ENCODE results near the gene NOL4L.

NOL4L gene, protein sequence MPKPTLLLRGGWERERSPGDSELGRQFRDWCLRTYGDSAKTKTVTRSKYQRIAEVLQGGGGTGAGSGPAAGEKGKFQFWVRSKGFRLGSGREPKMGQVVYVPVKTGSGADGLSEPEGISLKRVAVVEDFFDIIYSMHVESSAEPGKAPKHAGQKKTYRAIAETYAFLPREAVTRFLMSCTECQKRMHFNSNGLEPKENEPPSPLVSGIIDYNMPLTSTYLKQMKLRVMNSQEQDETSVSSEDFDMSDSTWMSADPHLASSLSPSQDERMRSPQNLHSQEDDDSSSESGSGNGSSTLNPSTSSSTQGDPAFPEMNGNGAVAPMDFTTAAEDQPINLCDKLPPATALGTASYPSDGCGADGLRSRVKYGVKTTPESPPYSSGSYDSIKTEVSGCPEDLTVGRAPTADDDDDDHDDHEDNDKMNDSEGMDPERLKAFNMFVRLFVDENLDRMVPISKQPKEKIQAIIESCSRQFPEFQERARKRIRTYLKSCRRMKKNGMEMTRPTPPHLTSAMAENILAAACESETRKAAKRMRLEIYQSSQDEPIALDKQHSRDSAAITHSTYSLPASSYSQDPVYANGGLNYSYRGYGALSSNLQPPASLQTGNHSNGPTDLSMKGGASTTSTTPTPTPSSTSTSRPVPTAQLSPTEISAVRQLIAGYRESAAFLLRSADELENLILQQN

DNA sequence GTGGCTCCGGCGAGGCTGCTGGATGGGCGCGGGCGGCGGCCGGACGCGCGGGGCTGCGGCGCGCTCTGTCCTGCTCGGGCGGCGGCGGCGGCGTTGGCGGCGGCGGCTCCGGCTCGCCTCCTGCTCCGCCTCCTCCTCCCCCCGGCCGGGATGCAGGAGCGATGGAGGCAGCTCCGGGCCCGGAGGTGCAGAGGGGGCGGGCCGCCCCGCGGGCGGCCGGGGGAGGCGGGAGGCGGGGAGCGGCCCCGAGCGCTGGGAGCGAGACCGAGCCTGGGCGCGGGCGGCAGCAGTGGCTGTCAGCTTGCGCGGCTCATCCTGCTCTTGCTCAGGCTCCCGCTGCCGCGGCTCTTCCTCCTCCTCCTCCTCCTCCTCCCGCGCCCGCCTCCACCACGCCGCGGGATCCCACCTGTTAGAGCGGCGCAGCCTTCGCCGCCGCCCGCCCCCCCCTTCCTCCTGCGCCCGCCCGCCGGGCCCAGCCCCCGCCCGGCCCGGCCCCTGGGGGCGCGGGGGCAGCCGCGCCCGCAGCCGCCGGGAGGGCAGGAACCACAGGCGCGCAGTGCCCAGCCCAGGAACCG is at the start of gene NOL4L:
Gene NOL4L, minus strand, starts transcription at position 323 of the 575 bp plus-strand sequence. CDS start 443 bp downstream, outside the sequence.
- DNase-seq = peak; percentile 79

DNA sequence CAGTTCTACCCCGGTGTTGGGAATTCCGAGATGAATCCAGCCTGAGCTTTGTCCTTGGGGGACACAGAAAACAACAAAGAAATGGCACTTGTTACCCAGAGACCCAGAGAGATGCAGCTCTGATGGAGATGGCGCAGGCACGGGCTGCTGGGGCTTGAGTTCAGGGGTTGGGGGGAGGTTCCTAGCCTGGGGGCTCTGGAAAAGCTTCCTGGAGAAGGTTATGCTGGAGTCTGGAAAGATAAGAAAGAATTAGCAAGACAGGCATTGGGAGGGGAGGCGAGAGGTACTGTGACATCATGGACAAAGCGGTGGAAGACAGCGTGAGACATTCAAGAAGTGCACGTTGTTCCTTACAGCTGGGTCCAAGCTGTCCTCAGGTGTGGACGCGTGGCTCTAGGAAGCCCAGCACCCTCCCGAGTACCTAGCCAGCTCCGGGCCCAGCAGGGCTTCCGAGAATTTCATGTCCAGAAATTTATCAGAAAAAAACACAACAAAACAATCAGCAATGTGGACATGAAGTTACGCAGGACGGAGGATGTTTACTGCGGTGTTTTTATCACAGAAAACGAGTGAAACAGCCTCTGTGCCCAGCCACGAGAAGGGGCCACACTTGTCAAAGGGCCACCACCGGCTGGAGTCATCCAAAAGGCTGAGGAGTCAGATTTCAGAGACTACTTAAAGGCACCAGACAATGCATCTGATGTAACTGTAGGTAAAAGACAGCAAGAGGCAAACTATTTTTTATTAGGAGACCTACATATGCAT is 49.1 kb upstream of the NOL4L start:
- no peak for DNase-seq

DNA sequence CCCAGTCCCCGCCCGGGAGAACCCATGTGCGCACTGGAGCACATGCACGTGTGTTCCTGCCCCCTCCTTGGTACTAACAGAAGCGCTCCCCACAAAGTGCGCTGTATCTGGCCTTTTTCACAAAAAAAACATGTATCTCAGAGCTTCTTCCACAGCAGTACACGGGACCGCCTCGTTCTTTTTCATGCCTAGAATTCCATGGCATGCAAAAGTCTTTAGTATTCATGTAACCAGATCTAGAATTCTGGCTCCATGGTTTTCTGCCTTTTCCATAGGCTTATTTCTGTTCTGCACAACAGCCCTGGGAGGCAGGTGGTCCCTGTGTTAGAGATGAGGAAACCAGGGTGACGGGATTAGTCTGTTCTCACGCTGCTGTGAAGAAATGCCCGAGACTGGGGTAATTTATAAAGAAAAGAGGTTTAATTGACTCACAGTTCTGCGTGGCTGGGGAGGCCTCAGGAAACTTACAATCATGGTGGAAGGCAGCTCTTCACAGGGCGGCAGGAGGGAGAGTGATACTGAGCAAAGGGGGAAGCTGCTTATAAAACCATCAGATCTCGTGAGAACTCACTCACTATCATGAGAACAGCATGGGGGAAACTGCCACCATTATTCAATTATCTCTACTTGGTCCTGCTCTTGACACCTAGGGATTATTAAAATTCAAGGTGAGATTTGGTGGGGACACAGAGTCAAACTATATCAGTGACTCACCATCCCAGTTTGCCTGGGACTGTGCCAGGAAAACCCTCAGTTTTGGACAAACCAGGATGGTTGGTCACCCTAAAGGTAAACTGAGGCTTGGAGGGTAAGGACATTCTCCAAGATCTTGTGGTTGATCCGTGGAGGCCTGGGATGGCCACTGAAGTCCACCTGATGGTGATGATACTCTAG is 47.6 kb upstream of the NOL4L start:
- DNase-seq = no peak

DNA sequence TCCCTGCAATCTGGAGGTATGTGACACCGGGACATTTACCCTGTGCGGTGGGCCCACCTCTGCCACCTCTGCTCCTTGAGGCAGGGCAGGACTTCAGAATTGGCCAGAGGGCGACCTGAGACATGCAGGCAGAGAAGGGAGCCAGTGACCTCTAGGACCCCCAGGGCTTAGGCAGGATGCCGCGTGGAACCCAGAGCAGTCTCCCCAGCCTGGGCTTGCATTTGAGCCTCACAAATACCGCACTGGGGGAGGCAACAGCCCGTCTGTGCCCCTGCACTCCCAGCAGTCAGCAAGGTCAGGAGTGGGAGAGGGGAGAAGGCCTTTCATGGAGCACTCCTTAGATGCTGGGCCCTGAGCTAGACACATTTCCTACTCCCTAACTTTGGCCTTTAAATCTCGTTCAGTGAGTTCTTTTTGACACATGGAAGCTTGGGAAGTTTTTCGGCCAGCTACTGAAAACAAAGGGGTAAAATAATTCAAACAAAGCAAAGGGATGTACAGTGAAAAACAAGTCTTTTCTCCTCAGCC is 46.9 kb upstream of the NOL4L start:
- DNase-seq = no peak

DNA sequence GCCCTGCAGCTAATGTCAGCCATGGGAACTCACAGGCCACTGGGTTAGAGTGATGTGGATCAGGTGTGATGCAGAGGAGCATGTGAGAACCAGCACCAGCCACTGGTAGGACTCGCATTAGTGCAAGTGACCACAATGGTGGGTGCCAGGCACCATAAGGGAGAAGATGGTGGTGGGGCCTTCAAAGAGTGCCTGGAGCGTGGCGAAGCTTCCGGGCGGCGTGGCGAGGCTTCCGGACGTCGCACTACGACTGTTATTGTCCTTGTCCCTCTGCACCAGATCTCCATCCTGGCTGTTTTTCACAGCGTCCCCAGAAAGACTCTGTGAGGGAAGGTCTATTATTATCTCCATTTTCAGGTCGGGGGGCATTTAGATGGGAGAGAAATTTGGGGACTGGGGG is 44.7 kb upstream of the NOL4L start:
- no peak for DNase-seq

DNA sequence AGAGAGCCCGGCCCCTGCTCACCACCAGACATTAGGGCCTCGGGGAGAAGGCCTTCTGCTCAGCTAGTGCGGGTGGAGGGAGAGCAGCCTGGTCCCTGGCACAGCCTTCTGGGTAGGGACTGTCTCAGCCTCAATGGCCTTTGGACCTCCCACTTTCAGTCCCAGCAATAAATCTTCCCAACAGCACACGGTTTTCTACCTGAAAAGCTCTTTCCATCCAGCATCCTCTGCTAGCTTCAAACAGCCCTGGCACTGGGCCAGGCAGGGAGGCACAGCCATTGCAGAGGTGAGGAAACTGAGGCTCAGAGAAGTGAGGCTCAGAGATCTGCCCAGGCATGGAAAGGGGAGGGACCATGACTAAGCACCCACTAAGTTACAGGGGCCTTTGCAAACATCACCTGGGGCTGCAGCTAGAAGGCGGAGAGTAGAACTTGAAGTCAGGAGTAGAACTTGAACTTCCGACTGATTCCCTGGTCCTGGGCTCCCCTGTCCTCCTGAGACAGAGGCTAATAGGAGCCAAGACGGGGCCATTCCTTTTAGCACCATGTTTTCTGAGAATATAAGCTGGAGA is 43.9 kb upstream of the NOL4L start:
- peak; percentile 32 for DNase-seq

DNA sequence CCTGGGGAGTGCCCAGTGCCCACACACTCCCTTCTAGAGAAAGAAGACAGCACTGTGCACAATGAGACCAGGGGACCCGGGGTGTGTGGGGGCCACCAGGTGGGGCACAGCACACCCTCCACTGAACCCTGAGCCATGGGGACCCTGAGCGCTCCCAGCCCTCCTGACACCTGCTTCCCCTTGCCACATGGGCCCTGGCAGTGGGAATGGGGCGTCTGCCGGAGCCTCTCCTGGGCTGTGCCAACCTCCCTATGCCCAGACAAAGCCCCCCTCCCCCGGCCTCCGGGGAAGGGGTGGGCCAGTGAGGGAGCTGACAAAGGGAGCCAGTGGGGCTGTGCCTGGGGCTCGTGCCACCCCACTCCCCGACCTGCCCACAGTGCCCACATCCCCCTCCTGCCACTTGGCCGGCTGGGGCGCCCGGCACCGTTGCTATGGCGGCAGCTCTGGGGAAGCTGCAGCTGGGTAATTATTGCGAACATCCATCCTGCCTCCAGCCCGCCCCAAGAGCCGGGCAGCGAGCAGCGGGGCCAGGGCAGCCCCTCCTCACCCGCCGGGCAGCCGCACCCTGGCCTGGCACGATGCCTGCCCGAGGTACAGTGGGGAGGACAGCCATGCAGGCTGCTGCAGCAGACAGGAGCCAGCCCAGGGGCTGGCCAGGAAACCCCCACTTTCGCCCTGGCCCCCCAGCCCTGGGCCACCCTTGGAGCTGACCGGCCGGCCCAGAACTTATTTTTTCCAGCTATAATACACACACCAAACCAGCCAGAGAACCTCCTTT is 41.9 kb upstream of the NOL4L start:
- peak; percentile 79 for DNase-seq

DNA sequence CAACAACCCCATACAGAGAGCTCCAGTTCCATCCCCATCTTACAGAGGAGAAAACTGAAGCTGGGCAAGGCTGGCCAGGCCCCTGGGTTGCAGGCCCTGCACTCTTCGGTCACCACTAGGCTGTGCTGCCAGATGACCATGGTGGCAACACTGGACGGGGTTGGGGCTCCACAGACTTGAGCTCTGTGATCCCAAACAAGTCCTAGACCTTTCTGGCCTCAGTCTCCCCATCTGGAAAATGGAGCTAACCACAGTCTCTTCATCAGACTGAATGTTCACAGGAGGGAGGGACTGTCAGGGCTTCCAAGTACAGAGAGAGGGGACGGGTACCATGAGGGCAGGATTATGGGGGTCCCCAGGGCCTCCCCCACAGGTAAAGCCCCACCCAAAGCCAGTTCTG is 41.3 kb upstream of the NOL4L start:
- DNase-seq = no peak

DNA sequence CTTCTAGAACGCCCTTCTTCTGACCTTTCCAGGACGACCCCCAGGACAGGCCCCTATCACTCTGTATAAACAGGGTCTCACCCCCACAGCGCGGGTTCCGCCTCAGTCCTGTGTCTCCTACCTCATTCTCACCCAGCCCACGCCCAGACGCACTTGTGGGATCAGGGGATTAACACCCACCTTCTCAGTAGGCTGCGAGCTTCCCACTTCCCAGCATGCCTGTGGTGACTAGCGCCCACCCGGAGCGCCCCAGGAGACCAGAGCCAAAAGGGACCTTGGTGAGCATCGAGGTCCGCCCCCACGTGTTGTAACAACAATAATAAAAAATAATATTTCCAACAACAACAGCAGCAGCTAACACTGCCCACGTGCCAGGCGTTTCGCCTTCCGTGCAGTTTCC is 40.9 kb upstream of the NOL4L start:
- no peak for DNase-seq

DNA sequence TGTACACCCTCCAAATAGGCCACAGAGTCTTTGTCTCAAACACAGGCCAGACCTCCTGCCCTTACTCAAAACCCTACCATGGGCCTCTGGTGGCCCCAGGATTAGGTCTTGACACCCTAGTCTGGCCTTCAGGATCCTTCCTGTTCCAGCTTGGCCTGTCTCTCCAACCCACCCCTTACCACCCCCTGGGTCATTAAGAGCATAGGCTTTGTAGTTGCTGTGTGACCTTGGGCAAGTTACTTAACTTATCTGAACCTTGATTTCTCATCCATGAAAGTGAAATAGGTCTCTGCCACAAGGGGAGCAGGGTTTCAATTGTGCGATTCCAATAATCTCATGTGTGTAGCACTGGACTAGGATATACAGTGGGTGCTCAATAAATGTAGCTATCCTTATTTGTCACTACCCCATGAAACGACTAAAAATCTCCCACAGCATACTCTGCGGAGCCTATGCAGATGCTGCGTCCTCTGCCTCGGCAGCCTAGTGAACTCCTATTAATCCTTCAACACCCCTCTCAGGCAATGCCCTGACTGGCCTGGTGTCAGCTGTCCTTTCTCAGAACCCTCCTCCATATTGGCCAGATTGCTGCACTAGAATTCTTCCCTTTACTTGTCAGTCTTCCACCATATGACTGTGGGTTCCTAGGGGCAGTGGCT is 39.7 kb upstream of the NOL4L start:
- no peak for DNase-seq

DNA sequence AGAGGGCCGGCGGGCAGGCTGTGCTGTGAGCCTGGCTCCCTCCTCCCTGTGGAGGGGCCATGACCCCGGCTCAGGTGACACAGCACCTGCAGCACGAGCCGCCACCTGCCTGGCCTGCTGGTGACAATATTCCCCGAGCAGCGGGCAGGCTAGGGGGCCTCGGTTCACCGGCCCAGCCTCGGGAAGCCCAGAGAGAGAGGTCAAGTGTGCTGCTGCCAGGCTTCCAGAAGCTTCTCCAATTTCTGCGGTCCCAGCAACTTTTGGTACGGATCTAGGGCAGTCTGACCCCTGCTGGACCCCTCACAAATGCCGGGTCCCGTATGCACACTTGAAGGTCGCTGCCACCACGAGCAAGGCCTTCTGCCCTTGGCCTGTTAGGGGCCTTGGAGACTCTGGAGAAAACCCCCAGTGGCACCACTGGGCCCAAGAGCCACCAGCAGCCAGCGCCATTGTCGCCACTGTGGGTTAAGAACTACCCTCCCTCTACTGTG is 38.6 kb upstream of the NOL4L start:
- peak; percentile 83 for DNase-seq

DNA sequence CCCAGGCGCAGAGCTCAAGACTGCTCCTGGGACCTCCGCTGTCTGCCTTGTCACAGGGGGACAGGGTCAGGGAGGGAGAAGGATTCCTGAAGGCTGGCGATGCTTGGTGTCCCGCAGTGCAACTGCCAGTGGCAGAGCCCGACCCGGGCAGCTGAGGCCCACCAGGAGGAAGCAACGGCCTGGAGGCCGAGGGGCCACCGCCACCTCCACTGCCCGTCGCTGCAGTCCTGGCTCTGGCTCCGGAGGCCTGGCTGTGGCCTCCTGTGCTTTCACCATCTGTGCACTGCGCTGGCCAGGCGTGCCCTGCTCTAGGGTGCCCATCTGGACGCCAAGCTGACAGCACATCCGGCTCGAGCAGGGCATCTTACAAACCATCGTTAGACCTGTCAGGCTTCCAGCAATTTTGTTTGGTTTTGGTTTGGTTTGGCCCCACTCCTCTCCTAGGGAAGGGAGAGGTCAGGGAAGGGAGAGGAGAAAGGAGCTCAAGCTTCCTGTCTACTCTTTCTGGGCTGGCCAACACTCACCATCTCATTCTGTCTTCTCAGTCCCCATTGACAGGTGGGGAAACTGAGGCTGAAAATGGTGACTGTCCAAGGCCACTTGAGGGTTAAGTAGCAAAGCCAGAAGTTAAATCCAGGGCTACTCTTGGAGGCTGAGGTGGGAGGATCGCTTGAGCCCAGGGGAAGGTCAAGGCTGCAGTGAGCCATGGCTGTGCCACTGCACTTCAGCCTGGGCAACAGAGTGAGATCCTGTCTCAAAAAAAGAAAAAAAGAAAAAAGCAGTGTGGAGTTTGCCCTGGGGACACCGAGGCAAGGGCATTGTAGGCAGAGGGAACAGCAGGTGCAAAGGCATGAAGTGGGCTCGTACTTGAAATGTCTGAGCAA is 37.7 kb upstream of the NOL4L start:
- peak; percentile 24 for DNase-seq

DNA sequence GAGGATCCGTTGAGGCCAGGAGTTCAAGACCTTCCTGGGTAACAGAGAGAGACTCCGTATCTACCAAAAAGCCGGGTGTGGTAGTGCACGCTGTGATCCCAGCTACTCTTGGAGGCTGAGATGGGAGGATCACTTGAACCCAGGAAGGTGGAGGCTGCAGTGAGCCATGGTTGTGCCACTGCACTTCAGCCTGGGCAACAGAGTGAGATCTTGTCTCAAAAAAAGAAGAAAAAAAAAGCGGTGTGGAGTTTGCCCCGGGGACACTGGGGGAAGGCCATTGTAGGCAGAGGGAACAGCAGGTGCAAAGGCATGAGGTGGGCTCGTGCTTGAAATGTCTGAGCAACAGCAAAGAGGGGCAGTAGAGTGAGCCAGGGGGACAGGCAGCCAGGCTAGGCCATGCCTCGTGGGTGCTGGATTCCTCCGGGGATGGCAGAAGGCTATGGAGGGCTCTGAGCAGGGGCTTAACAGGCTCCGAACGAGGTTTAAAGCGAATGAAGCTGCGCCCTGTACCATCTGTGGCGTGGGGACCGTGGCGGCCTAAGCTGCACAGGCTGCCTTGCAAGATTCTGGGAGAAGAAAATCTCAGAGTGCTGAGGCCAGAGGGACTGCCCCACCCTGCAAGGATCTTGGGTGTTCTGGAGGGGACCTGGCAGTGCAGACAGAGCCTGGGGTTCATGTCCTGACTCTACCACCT is 36.9 kb upstream of the NOL4L start:
- no peak for DNase-seq

DNA sequence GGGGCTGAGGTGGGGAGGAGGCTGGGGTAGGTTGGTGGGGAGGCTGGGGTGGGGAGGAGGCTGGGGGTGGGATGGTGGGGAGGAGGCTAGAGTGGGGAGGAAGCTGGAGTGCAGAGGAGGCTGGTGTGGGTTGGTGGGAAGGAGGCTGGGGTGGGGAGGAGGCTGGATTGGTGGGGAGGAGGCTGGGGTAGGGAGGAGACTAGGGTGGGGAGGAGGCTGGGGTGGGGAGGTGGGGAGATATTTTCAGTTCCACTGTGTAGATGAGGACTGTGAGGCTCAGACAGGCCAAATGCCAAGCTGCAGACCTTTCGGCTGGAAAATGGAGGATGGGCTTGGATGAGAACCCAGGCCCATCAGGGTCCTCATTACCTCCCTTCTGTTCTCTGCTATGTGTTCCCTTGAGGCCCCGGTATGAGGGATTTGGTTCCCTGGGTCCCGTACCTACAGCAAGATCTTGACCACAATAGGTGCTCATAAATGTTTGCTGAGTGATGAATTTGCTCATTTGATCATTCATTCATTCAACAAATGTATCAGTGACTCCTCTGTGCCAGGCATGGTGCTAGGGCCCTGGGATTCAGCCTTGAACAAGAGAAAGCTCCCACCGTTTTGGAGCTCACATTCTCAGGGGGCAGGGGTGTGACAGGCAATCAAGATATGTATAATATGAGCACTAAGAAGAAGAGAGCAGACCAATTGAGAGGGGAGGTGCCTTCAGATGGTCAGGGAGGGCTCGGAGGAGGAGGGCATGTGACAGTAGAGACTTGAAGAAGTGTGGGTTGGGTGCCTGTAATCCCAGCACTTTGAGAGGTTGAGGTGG is 36.1 kb upstream of the NOL4L start:
- DNase-seq = peak; percentile 80

DNA sequence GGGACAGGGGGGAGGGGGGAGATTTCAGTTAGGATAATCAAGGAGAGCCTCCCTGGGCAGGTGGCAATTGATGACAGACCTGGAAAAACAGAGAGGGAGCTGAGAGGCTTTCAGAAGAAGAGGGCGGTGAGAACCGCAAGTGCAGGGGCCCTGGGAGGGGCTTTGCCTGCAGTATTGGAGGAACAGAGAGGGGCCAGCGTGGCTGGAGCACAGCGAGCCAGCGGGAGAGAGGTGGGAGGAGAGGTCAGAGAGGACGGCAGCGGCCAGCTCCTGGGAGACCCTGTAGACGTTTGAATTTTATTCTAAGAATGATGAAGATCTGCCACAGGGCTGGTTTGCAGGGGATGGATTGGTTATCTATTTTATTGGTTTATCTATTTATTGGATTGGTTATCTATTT is 34.5 kb upstream of the NOL4L start:
- DNase-seq = no peak

DNA sequence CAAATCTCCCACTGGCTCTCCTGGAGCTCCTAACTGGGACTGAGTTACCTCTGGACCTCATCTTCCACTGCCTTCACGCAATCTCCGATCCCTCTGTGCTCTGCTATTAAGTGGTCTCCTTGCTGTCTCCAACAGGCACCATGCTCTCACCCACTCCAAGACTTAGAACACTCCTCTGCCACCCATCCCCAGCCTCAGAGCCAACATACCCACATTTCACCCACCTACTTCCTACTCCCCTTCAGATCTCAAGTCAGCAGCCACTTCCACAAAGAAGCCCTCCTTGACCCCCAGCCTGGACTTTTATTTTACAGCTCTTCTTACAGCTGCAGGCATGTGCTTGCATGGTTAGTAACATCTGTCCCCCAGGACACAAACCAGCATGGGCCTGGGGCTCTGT is 29.6 kb upstream of the NOL4L start:
- no peak for DNase-seq

DNA sequence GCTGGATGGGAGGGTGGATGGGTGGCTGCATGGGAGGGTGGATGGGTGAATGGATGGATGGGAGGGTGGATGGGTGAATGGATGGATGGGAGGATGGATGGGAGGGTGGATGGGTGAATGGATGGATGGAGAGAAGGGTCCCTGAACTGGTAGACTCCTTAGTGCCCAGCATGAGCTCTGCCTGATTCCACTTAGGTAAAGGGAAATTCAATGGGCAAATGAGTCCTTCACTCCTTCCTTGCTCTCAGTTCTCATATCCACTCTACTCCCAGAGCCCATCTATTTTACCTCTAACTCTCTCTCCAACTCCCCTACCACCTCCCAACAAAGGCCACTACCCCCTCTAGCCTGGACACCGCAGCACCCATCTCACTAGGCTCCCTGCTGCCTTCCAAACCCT is 29.2 kb upstream of the NOL4L start:
- no peak for DNase-seq
